Measurements from ENCODE around the gene SRSF3. TPM values are rescaled to one million over a fixed set of nuclear protein-coding genes. Genes with fewer than 3 reads are reported as not detected.
A peak's percentile ranks its signal among the peaks of the same experiment; 100 is the strongest.

The SRSF3 gene
- total RNA-seq, 1 experiment from 2014 or later: 954 TPM

DNA sequence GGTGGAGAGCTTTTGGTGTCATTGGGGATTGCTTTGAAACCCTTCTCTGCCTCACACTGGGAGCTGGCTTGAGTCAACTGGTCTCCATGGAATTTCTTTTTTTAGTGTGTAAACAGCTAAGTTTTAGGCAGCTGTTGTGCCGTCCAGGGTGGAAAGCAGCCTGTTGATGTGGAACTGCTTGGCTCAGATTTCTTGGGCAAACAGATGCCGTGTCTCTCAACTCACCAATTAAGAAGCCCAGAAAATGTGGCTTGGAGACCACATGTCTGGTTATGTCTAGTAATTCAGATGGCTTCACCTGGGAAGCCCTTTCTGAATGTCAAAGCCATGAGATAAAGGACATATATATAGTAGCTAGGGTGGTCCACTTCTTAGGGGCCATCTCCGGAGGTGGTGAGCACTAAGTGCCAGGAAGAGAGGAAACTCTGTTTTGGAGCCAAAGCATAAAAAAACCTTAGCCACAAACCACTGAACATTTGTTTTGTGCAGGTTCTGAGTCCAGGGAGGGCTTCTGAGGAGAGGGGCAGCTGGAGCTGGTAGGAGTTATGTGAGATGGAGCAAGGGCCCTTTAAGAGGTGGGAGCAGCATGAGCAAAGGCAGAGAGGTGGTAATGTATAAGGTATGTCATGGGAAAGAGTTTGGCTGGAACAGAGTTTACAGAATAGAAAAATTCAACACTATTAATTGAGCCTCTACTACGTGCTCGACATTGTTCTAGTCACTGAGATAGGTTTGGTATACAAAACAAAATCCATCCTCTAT is 31.2 kb downstream of the SRSF3 start:
- H3K4me2 ChIP-seq (ENCODE audit: insufficient read depth, insufficient read length, low read length): no peak overlapping the region
- H2BK120ac ChIP-seq (ENCODE audit: low read depth, low read length, poor library complexity, severe bottlenecking): no peak overlapping the region
- no peak overlapping the region for H3K23ac ChIP-seq (ENCODE audit: insufficient read length, low read depth, low read length)
- no peaks in the 10 kb centered on the region for H3K27me3 ChIP-seq (ENCODE audit: insufficient read depth, low read length)
- no peak overlapping the region for H4K8ac ChIP-seq (replicated peaks; ENCODE audit: insufficient read length, low read depth, low read length)
- H3K27ac Mint-ChIP-seq: peak overlapping the region in 1 of 3 experiments; percentile 1; a peak in 1 of 7 replicates
- no peaks in the 10 kb centered on the region for H3K79me2 ChIP-seq (ENCODE audit: insufficient read depth, low read length)
- no peaks in the 10 kb centered on the region for H4K20me1 ChIP-seq (ENCODE audit: control insufficient read depth, insufficient read depth, insufficient read length)
- no peaks in the 10 kb centered on the region for H3K4me1 ChIP-seq (ENCODE audit: insufficient read depth, low read length)
- H3K4ac ChIP-seq (ENCODE audit: low read depth, low read length): no peak overlapping the region
- H2AK5ac ChIP-seq (ENCODE audit: insufficient read length, low read length): no peak overlapping the region
- no peak overlapping the region for H3T11ph ChIP-seq (ENCODE audit: low read length)
- no peak overlapping the region for H3K14ac ChIP-seq (ENCODE audit: insufficient read depth, low read length)
- H3K9me3 ChIP-seq (ENCODE audit: control insufficient read depth, low read depth, low read length): no peaks in the 10 kb centered on the region
- no peak overlapping the region for H3K56ac ChIP-seq (ENCODE audit: insufficient read length, low read depth, low read length)
- TF ChIP-seq, protein P1, sequence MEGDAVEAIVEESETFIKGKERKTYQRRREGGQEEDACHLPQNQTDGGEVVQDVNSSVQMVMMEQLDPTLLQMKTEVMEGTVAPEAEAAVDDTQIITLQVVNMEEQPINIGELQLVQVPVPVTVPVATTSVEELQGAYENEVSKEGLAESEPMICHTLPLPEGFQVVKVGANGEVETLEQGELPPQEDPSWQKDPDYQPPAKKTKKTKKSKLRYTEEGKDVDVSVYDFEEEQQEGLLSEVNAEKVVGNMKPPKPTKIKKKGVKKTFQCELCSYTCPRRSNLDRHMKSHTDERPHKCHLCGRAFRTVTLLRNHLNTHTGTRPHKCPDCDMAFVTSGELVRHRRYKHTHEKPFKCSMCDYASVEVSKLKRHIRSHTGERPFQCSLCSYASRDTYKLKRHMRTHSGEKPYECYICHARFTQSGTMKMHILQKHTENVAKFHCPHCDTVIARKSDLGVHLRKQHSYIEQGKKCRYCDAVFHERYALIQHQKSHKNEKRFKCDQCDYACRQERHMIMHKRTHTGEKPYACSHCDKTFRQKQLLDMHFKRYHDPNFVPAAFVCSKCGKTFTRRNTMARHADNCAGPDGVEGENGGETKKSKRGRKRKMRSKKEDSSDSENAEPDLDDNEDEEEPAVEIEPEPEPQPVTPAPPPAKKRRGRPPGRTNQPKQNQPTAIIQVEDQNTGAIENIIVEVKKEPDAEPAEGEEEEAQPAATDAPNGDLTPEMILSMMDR (conservative IDR thresholded peaks at IDR 0.05): no peak
- no peak overlapping the region for H2BK15ac ChIP-seq (ENCODE audit: low read depth, low read length)
- H4K5ac ChIP-seq (ENCODE audit: insufficient read length, low read depth, low read length): no peak overlapping the region
- no peak overlapping the region for H2AFZ ChIP-seq (ENCODE audit: low read length)
- H3K9me3 Mint-ChIP-seq: no peaks in the 10 kb centered on the region
- H3K18ac ChIP-seq (ENCODE audit: insufficient read length, low read depth, low read length): no peak overlapping the region
- WGBS (ENCODE audit: extremely low coverage, insufficient read length, low lambda C conversion rate): no CpG with 5 or more reads among the region's 5 CpGs
- H3K27ac ChIP-seq (ENCODE audit: insufficient read length, low read depth, low read length): no peak overlapping the region
- no peaks in the 10 kb centered on the region for H3K79me1 ChIP-seq (ENCODE audit: insufficient read depth, low read depth, low read length, poor library complexity, severe bottlenecking)
- no peak overlapping the region for H2BK12ac ChIP-seq (ENCODE audit: insufficient read length, low read depth, low read length)
- H4K91ac ChIP-seq (ENCODE audit: insufficient read length, low read depth, low read length): no peak overlapping the region
- H3K36me3 Mint-ChIP-seq (ENCODE audit: insufficient read depth in 1 of 3, low read depth in 3 of 3): no peaks in the 10 kb centered on the region
- H2BK20ac ChIP-seq (ENCODE audit: low read depth, low read length, poor library complexity, severe bottlenecking): no peak overlapping the region
- DNase-seq: no peak
- H3K27me3 Mint-ChIP-seq (ENCODE audit: low read depth): peaks cover 3% of the 10 kb centered on the region
- H3K4me1 Mint-ChIP-seq: peaks cover 2 to 6% of the 10 kb centered on the region in 2 experiments
- no peak overlapping the region for H2BK5ac ChIP-seq (ENCODE audit: insufficient read length, low read length)
- no peak overlapping the region for H3K9ac ChIP-seq (ENCODE audit: extremely low read depth, insufficient read length, low read length)
- no peaks in the 10 kb centered on the region for H3K23me2 ChIP-seq (ENCODE audit: insufficient read length, low read depth, low read length, poor library complexity, severe bottlenecking)
- H3K4me3 Mint-ChIP-seq: no peak overlapping the region
